Inferior parietal cortex (tissue), 1 donor: ENCODE results near the gene NT5C2.
"Not testable (repeated sequence)": the region's sequence is repeated elsewhere in the genome, so short reads cannot be mapped to it uniquely, and the experiment has no call there.

Experiments used
- DNase-seq: peaks from one replicate; pipeline ENCODE4 v3.0.0-alpha.2; 2016; ENCODE audit errors: extremely low spot score

The NT5C2 gene

GRCh38 chr10:103086799-103087198, 106.3 kb downstream of the NT5C2 start:
- no peak for DNase-seq

GRCh38 chr10:103086261-103086660, 106.8 kb downstream of the NT5C2 start:
- no peak for DNase-seq

- no peak for DNase-seq
Measured at GRCh38 chr10:103083977-103084320, 109.1 kb downstream of the NT5C2 start.

GRCh38 chr10:103083266-103083976, 109.7 kb downstream of the NT5C2 start:
- no peak for DNase-seq

- no peak for DNase-seq
Measured at GRCh38 chr10:103082683-103083082, 110.4 kb downstream of the NT5C2 start.

- no peak for DNase-seq
Measured at GRCh38 chr10:103080891-103081581, 112.0 kb downstream of the NT5C2 start.

- no peak for DNase-seq
Measured at GRCh38 chr10:103079946-103080345, 113.1 kb downstream of the NT5C2 start.

- DNase-seq: no peak
Measured at GRCh38 chr10:103079100-103079499, 114.0 kb downstream of the NT5C2 start.

GRCh38 chr10:103078676-103079075, 114.4 kb downstream of the NT5C2 start:
- DNase-seq: no peak

GRCh38 chr10:103078309-103078615, 114.8 kb downstream of the NT5C2 start:
- DNase-seq: no peak

GRCh38 chr10:103077491-103078308, 115.4 kb downstream of the NT5C2 start:
- no peak for DNase-seq

- no peak for DNase-seq
Measured at GRCh38 chr10:103077020-103077419, 116.1 kb downstream of the NT5C2 start.

- no peak for DNase-seq
Measured at GRCh38 chr10:103072891-103073290, 120.2 kb downstream of the NT5C2 start.

- DNase-seq: no peak
Measured at GRCh38 chr10:103072276-103072675, 120.8 kb downstream of the NT5C2 start.

GRCh38 chr10:103069453-103070331, 123.4 kb downstream of the NT5C2 start:
- peak; percentile 54 for DNase-seq

GRCh38 chr10:103067956-103068355, 125.1 kb downstream of the NT5C2 start:
- DNase-seq: no peak

- DNase-seq: no peak
Measured at GRCh38 chr10:103067484-103067883, 125.6 kb downstream of the NT5C2 start.

GRCh38 chr10:103067099-103067477, 126.0 kb downstream of the NT5C2 start:
- DNase-seq: not testable (repeated sequence)

GRCh38 chr10:103066141-103067098, 126.7 kb downstream of the NT5C2 start:
- no peak for DNase-seq

- DNase-seq: no peak
Measured at GRCh38 chr10:103064956-103065355, 128.1 kb downstream of the NT5C2 start.
